ENCODE data around the gene GORASP1. TPM values are rescaled to one million over a fixed set of nuclear protein-coding genes. Genes with fewer than 3 reads are reported as not detected.

The GORASP1 gene
- polyA plus RNA-seq, 3 donors: 23.2 to 105 (median 31.2) TPM

- H3K4me3 Mint-ChIP-seq: no peak overlapping the region
- H3K4me1 ChIP-seq (ENCODE audit: control insufficient read depth in 1 of 2, insufficient read depth in 2 of 2, low read length in 2 of 2): peaks cover 29 to 42% of the 10 kb centered on the region in 2 donors
- intact Hi-C loops (cut with micrococcal nuclease): loop anchor here (5.0 to 10.0 kb wide), 3 partner anchors 68 to 176 kb away; partner anchors contain the start of gene CX3CR1 (in 1 of the 2)
- peak overlapping the region in 4 of 7 donors; percentile 6 to 98 (median 95) for H3K27ac Mint-ChIP-seq
- TF ChIP-seq CTCF (IDR thresholded peaks at IDR 0.05): no peak
- no peaks in the 10 kb centered on the region for H3K9me3 Mint-ChIP-seq
- no peak overlapping the region for H3K9ac ChIP-seq (ENCODE audit: insufficient read depth, low read length, poor library complexity, severe bottlenecking)
- H3K27ac ChIP-seq (ENCODE audit: low read depth in 1 of 2, low read length in 2 of 2): no peak overlapping the region
- H3K36me3 ChIP-seq (replicated peaks in 1 of 2; ENCODE audit: control insufficient read depth in 1 of 2, insufficient read depth in 2 of 2, low read length in 2 of 2): peaks cover 0 to 4% of the 10 kb centered on the region in 2 donors
- H3K9me3 ChIP-seq (replicated peaks in 1 of 2; ENCODE audit: control insufficient read depth in 1 of 2, insufficient read depth in 1 of 2, low read length in 2 of 2): no peaks in the 10 kb centered on the region
- H3K79me2 ChIP-seq (ENCODE audit: insufficient read depth, low read length): peaks cover 36% of the 10 kb centered on the region
- H3K4me3 ChIP-seq (replicated peaks in 1 of 3; ENCODE audit: low read depth in 2 of 3, low read length in 3 of 3): peak overlapping the region in 1 of 3 experiments; percentile 81
- DNase-seq: no peak
- H3K27me3 ChIP-seq (ENCODE audit: control insufficient read depth in 2 of 2, insufficient read depth in 2 of 2, low read length in 2 of 2): no peaks in the 10 kb centered on the region
- no peak overlapping the region for H2AFZ ChIP-seq (ENCODE audit: insufficient read depth, low read depth, low read length, poor library complexity, severe bottlenecking)
- H3K27me3 Mint-ChIP-seq (ENCODE audit: low read depth in 3 of 3): peaks cover 7 to 16% (median 13%) of the 10 kb centered on the region in 3 donors
- H4K20me1 ChIP-seq (ENCODE audit: insufficient read depth, low read length): peaks cover 26% of the 10 kb centered on the region
- 95% methylated on average over 4 of the region's 5 CpGs for WGBS (ENCODE audit: insufficient coverage)
- H3K4me2 ChIP-seq (replicated peaks; ENCODE audit: extremely low read depth, low read length, poor library complexity, severe bottlenecking): no peak overlapping the region
- H3K36me3 Mint-ChIP-seq: peaks cover 11 to 30% of the 10 kb centered on the region in 2 donors
- H3K4me1 Mint-ChIP-seq: peaks cover 47% of the 10 kb centered on the region
Observed at GRCh38 chr3:39109086-39109485, 1.7 kb upstream of the GORASP1 start.

- H3K79me2 ChIP-seq (ENCODE audit: insufficient read depth, low read length): peaks cover 43% of the 10 kb centered on the region
- H4K20me1 ChIP-seq (ENCODE audit: insufficient read depth, low read length): peaks cover 34% of the 10 kb centered on the region
- peak overlapping the region; percentile 96 for H3K4me3 Mint-ChIP-seq
- peaks cover 11 to 30% of the 10 kb centered on the region in 2 donors for H3K36me3 Mint-ChIP-seq
- peak overlapping the region; percentile 95 for H3K4me2 ChIP-seq (replicated peaks; ENCODE audit: extremely low read depth, low read length, poor library complexity, severe bottlenecking)
- WGBS (ENCODE audit: insufficient coverage): 20% methylated on average over 1 of the region's 2 CpGs
- TF ChIP-seq CTCF (IDR thresholded peaks at IDR 0.05): no peak
- H3K36me3 ChIP-seq (replicated peaks in 1 of 2; ENCODE audit: control insufficient read depth in 1 of 2, insufficient read depth in 2 of 2, low read length in 2 of 2): peaks cover 0 to 4% of the 10 kb centered on the region in 2 donors
- intact Hi-C loops (cut with micrococcal nuclease): loop anchor here (5.0 to 10.0 kb wide), 3 partner anchors 69 to 177 kb away; partner anchors contain the start of gene CX3CR1 (in 1 of the 2)
- H3K9me3 ChIP-seq (replicated peaks in 1 of 2; ENCODE audit: control insufficient read depth in 1 of 2, insufficient read depth in 1 of 2, low read length in 2 of 2): no peaks in the 10 kb centered on the region
- peak overlapping the region; percentile 87 for H2AFZ ChIP-seq (ENCODE audit: insufficient read depth, low read depth, low read length, poor library complexity, severe bottlenecking)
- no peaks in the 10 kb centered on the region for H3K9me3 Mint-ChIP-seq
- peaks cover 7 to 16% (median 12%) of the 10 kb centered on the region in 3 donors for H3K27me3 Mint-ChIP-seq (ENCODE audit: low read depth in 3 of 3)
- peak overlapping the region; percentile 89 to 98 (median 95) for H3K27ac Mint-ChIP-seq
- peaks cover 29 to 42% of the 10 kb centered on the region in 2 donors for H3K4me1 ChIP-seq (ENCODE audit: control insufficient read depth in 1 of 2, insufficient read depth in 2 of 2, low read length in 2 of 2)
- H3K27me3 ChIP-seq (ENCODE audit: control insufficient read depth in 2 of 2, insufficient read depth in 2 of 2, low read length in 2 of 2): no peaks in the 10 kb centered on the region
- H3K9ac ChIP-seq (ENCODE audit: insufficient read depth, low read length, poor library complexity, severe bottlenecking): peak overlapping the region; percentile 87
- H3K4me1 Mint-ChIP-seq: peaks cover 53% of the 10 kb centered on the region
- DNase-seq: peak; percentile 61 to 80 (median 71)
- peak overlapping the region; percentile 64 to 85 (median 81) for H3K4me3 ChIP-seq (replicated peaks in 1 of 3; ENCODE audit: low read depth in 2 of 3, low read length in 3 of 3)
- peak overlapping the region; percentile 64 to 82 for H3K27ac ChIP-seq (ENCODE audit: low read depth in 1 of 2, low read length in 2 of 2)
Observed at GRCh38 chr3:39108200-39108710, 828 bp upstream of the GORASP1 start.

All from CD14-positive monocyte (primary cell).